ENCODE results near the gene HSD17B3.
A peak's percentile ranks its signal among the peaks of the same experiment; 100 is the strongest.
"Not testable (repeated sequence)": the region's sequence is repeated elsewhere in the genome, so short reads cannot be mapped to it uniquely, and the experiment has no call there.

HSD17B3 gene

GRCh38 chr9:96245399-96245798 lies 56.6 kb downstream of the HSD17B3 start:
- DNase-seq (ENCODE audit: low spot score in 2 of 2): no peak
- H3K4me3 Mint-ChIP-seq: no peak overlapping the region
- no peak overlapping the region for H3K27ac Mint-ChIP-seq (ENCODE audit: low read depth)
- peaks cover 18% of the 10 kb centered on the region for H3K4me1 Mint-ChIP-seq
- no peak for ATAC-seq (replicated peaks; ENCODE audit: extremely low read depth, poor library complexity, severe bottlenecking)
- H3K36me3 Mint-ChIP-seq (ENCODE audit: insufficient read depth): peaks cover 5% of the 10 kb centered on the region
- no peaks in the 10 kb centered on the region for H3K9me3 Mint-ChIP-seq
- H3K27me3 Mint-ChIP-seq: peaks cover 90% of the 10 kb centered on the region

- H3K4me3 Mint-ChIP-seq: no peak overlapping the region
- peaks cover 20% of the 10 kb centered on the region for H3K4me1 Mint-ChIP-seq
- H3K36me3 Mint-ChIP-seq (ENCODE audit: insufficient read depth): peaks cover 7% of the 10 kb centered on the region
- H3K27me3 Mint-ChIP-seq: peaks cover 90% of the 10 kb centered on the region
- no peak overlapping the region for H3K27ac Mint-ChIP-seq (ENCODE audit: low read depth)
- DNase-seq (ENCODE audit: low spot score in 2 of 2) (no peak), ATAC-seq (replicated peaks; ENCODE audit: extremely low read depth, poor library complexity, severe bottlenecking) (no peak)
- H3K9me3 Mint-ChIP-seq: no peaks in the 10 kb centered on the region
Observed at GRCh38 chr9:96243778-96244177, 58.2 kb downstream of the HSD17B3 start.

- Mint-ChIP-seq H3K27ac (ENCODE audit: low read depth) (no peak overlapping the region), H3K36me3 (ENCODE audit: insufficient read depth) (peaks cover 7% of the 10 kb centered on the region), H3K9me3 (no peaks in the 10 kb centered on the region), H3K4me3 (no peak overlapping the region), H3K27me3 (peaks cover 89% of the 10 kb centered on the region), H3K4me1 (peaks cover 26% of the 10 kb centered on the region)
- DNase-seq (ENCODE audit: low spot score in 2 of 2): no peak
- no peak for ATAC-seq (replicated peaks; ENCODE audit: extremely low read depth, poor library complexity, severe bottlenecking)
Observed at GRCh38 chr9:96242811-96243210, 59.2 kb downstream of the HSD17B3 start.

- Mint-ChIP-seq H3K4me1 (peaks cover 26% of the 10 kb centered on the region), H3K27me3 (peaks cover 89% of the 10 kb centered on the region), H3K4me3 (no peak overlapping the region), H3K9me3 (no peaks in the 10 kb centered on the region), H3K27ac (ENCODE audit: low read depth) (peak overlapping the region; percentile 41), H3K36me3 (ENCODE audit: insufficient read depth) (peaks cover 7% of the 10 kb centered on the region)
- peak in 1 of 2 donors; percentile 28 for DNase-seq (ENCODE audit: low spot score in 2 of 2)
- ATAC-seq (replicated peaks; ENCODE audit: extremely low read depth, poor library complexity, severe bottlenecking): peak; percentile 75
Observed at GRCh38 chr9:96241391-96241809, 60.6 kb downstream of the HSD17B3 start.

GRCh38 chr9:96236854-96237550 lies 65.0 kb downstream of the HSD17B3 start:
- Mint-ChIP-seq H3K27me3 (peaks cover 89% of the 10 kb centered on the region), H3K36me3 (ENCODE audit: insufficient read depth) (peaks cover 7% of the 10 kb centered on the region), H3K4me3 (no peak overlapping the region), H3K9me3 (no peaks in the 10 kb centered on the region), H3K27ac (ENCODE audit: low read depth) (no peak overlapping the region), H3K4me1 (peaks cover 26% of the 10 kb centered on the region)
- no peak for DNase-seq (ENCODE audit: low spot score in 2 of 2)
- no peak for ATAC-seq (replicated peaks; ENCODE audit: extremely low read depth, poor library complexity, severe bottlenecking)

- peaks cover 89% of the 10 kb centered on the region for H3K27me3 Mint-ChIP-seq
- not testable (repeated sequence) for DNase-seq (ENCODE audit: low spot score in 2 of 2); H3K27ac Mint-ChIP-seq (ENCODE audit: low read depth); H3K9me3 Mint-ChIP-seq; H3K4me3 Mint-ChIP-seq; H3K36me3 Mint-ChIP-seq (ENCODE audit: insufficient read depth); ATAC-seq (replicated peaks; ENCODE audit: extremely low read depth, poor library complexity, severe bottlenecking)
- H3K4me1 Mint-ChIP-seq: peaks cover 23% of the 10 kb centered on the region
Observed at GRCh38 chr9:96236337-96236736, 65.6 kb downstream of the HSD17B3 start.

- Mint-ChIP-seq H3K4me3 (no peak overlapping the region), H3K27ac (ENCODE audit: low read depth) (no peak overlapping the region), H3K36me3 (ENCODE audit: insufficient read depth) (no peaks in the 10 kb centered on the region), H3K4me1 (peaks cover 6% of the 10 kb centered on the region), H3K9me3 (no peaks in the 10 kb centered on the region), H3K27me3 (peaks cover 72% of the 10 kb centered on the region)
- no peak for DNase-seq (ENCODE audit: low spot score in 2 of 2)
- ATAC-seq (replicated peaks; ENCODE audit: extremely low read depth, poor library complexity, severe bottlenecking): peak; percentile 56
Observed at GRCh38 chr9:96232539-96233241, 69.3 kb downstream of the HSD17B3 start.

- H3K27me3 Mint-ChIP-seq: peaks cover 72% of the 10 kb centered on the region
- DNase-seq (ENCODE audit: low spot score in 2 of 2): no peak
- no peak for ATAC-seq (replicated peaks; ENCODE audit: extremely low read depth, poor library complexity, severe bottlenecking)
- peaks cover 6% of the 10 kb centered on the region for H3K4me1 Mint-ChIP-seq
- H3K9me3 Mint-ChIP-seq: no peaks in the 10 kb centered on the region
- H3K27ac Mint-ChIP-seq (ENCODE audit: low read depth): no peak overlapping the region
- H3K4me3 Mint-ChIP-seq: no peak overlapping the region
- H3K36me3 Mint-ChIP-seq (ENCODE audit: insufficient read depth): no peaks in the 10 kb centered on the region
Observed at GRCh38 chr9:96232164-96232538, 69.8 kb downstream of the HSD17B3 start.

- peaks cover 6% of the 10 kb centered on the region for H3K4me1 Mint-ChIP-seq
- peaks cover 78% of the 10 kb centered on the region for H3K27me3 Mint-ChIP-seq
- DNase-seq (ENCODE audit: low spot score in 2 of 2): no peak
- no peaks in the 10 kb centered on the region for H3K9me3 Mint-ChIP-seq
- no peaks in the 10 kb centered on the region for H3K36me3 Mint-ChIP-seq (ENCODE audit: insufficient read depth)
- no peak overlapping the region for H3K4me3 Mint-ChIP-seq
- no peak overlapping the region for H3K27ac Mint-ChIP-seq (ENCODE audit: low read depth)
- ATAC-seq (replicated peaks; ENCODE audit: extremely low read depth, poor library complexity, severe bottlenecking): no peak
Observed at GRCh38 chr9:96230002-96230401, 72.0 kb downstream of the HSD17B3 start.

- Mint-ChIP-seq H3K4me1 (no peaks in the 10 kb centered on the region), H3K27me3 (peaks cover 70% of the 10 kb centered on the region), H3K4me3 (no peak overlapping the region), H3K27ac (ENCODE audit: low read depth) (no peak overlapping the region), H3K9me3 (peaks cover 6% of the 10 kb centered on the region), H3K36me3 (ENCODE audit: insufficient read depth) (no peaks in the 10 kb centered on the region)
- no peak for DNase-seq (ENCODE audit: low spot score in 2 of 2)
- ATAC-seq (replicated peaks; ENCODE audit: extremely low read depth, poor library complexity, severe bottlenecking): no peak
Observed at GRCh38 chr9:96222132-96222531, 79.8 kb downstream of the HSD17B3 start.

GRCh38 chr9:96219900-96220257 lies 82.1 kb downstream of the HSD17B3 start:
- Mint-ChIP-seq H3K4me1 (no peaks in the 10 kb centered on the region), H3K27me3 (peaks cover 75% of the 10 kb centered on the region), H3K4me3 (no peak overlapping the region), H3K9me3 (peaks cover 6% of the 10 kb centered on the region), H3K27ac (ENCODE audit: low read depth) (no peak overlapping the region), H3K36me3 (ENCODE audit: insufficient read depth) (no peaks in the 10 kb centered on the region)
- DNase-seq (ENCODE audit: low spot score in 2 of 2) (no peak), ATAC-seq (replicated peaks; ENCODE audit: extremely low read depth, poor library complexity, severe bottlenecking) (no peak)

- ATAC-seq (replicated peaks; ENCODE audit: extremely low read depth, poor library complexity, severe bottlenecking): no peak
- Mint-ChIP-seq H3K9me3 (peaks cover 6% of the 10 kb centered on the region), H3K4me1 (no peaks in the 10 kb centered on the region), H3K4me3 (no peak overlapping the region), H3K36me3 (ENCODE audit: insufficient read depth) (no peaks in the 10 kb centered on the region), H3K27me3 (peaks cover 75% of the 10 kb centered on the region), H3K27ac (ENCODE audit: low read depth) (no peak overlapping the region)
- DNase-seq (ENCODE audit: low spot score in 2 of 2): no peak
Observed at GRCh38 chr9:96219026-96219899, 82.7 kb downstream of the HSD17B3 start.

Data from central memory CD8-positive, alpha-beta T cell (primary cell).